ENCODE measurements around the gene STOML1. TPM values are rescaled to one million over a fixed set of nuclear protein-coding genes. Genes with fewer than 3 reads are reported as not detected.
A peak's percentile ranks its signal among the peaks of the same experiment; 100 is the strongest.

STOML1 gene
- total RNA-seq, 1 experiment from 2014 or later: 19.7 TPM

DNA sequence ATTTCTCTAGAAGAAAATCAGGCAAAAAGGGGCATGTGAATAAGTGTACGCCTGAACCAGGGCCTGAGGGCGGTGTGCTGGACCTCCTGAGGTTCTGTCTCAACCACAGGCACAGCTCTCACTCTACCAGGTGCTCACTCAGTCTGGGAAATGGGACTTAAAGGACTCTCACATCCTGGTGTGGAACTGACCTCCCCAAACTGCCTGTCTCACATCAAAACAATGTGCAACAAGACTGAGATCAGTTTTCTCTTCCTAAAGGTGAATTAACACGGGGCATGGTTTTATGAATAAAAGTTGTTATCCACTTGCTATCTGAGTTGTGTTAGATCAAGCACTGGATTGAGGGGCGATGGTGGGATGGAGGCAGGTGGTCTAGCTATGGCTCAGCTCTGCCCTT is 4.8 kb downstream of the STOML1 start:
- CTCF ChIA-PET: interaction anchor here (1.4 to 1.5 kb wide), 3 partner anchors 9 to 49 kb away, joined by 3 to 6 read pairs (median 4); no protein-coding TSS in a partner anchor
- peak overlapping the region; percentile 86 for H3K27ac Mint-ChIP-seq (ENCODE audit: unreplicated experiment)
- peaks cover 89% of the 10 kb centered on the region for H3K4me1 Mint-ChIP-seq (ENCODE audit: low read depth, unreplicated experiment)
- no peak overlapping the region for H3K4me3 Mint-ChIP-seq (ENCODE audit: low read depth, unreplicated experiment)
- TF ChIP-seq, protein P1, sequence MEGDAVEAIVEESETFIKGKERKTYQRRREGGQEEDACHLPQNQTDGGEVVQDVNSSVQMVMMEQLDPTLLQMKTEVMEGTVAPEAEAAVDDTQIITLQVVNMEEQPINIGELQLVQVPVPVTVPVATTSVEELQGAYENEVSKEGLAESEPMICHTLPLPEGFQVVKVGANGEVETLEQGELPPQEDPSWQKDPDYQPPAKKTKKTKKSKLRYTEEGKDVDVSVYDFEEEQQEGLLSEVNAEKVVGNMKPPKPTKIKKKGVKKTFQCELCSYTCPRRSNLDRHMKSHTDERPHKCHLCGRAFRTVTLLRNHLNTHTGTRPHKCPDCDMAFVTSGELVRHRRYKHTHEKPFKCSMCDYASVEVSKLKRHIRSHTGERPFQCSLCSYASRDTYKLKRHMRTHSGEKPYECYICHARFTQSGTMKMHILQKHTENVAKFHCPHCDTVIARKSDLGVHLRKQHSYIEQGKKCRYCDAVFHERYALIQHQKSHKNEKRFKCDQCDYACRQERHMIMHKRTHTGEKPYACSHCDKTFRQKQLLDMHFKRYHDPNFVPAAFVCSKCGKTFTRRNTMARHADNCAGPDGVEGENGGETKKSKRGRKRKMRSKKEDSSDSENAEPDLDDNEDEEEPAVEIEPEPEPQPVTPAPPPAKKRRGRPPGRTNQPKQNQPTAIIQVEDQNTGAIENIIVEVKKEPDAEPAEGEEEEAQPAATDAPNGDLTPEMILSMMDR (IDR thresholded peaks at IDR 0.05; ENCODE audit: unreplicated experiment): no peak
- no peaks in the 10 kb centered on the region for H3K9me3 Mint-ChIP-seq (ENCODE audit: low read depth, unreplicated experiment)
- H3K27me3 Mint-ChIP-seq (ENCODE audit: unreplicated experiment): no peaks in the 10 kb centered on the region
- BruUV-seq (replicated peaks): no TSS peak
- H3K36me3 Mint-ChIP-seq (ENCODE audit: insufficient read depth, unreplicated experiment): peaks cover 55% of the 10 kb centered on the region
- intact Hi-C loops (cut with micrococcal nuclease; ENCODE audit: unreplicated experiment): no loop called here
- DNase-seq: no peak

- Mint-ChIP-seq H3K9me3 (ENCODE audit: low read depth, unreplicated experiment) (no peaks in the 10 kb centered on the region), H3K27ac (ENCODE audit: unreplicated experiment) (peak overlapping the region; percentile 86), H3K27me3 (ENCODE audit: unreplicated experiment) (no peaks in the 10 kb centered on the region), H3K36me3 (ENCODE audit: insufficient read depth, unreplicated experiment) (peaks cover 50% of the 10 kb centered on the region), H3K4me1 (ENCODE audit: low read depth, unreplicated experiment) (peaks cover 93% of the 10 kb centered on the region), H3K4me3 (ENCODE audit: low read depth, unreplicated experiment) (no peak overlapping the region)
- CTCF ChIA-PET: interaction anchor here (1.4 to 2.0 kb wide), 2 partner anchors 10 to 14 kb away, joined by 4 to 6 read pairs; no protein-coding TSS in a partner anchor
- no peak for DNase-seq
- TF ChIP-seq, protein P1 (IDR thresholded peaks at IDR 0.05; ENCODE audit: unreplicated experiment): no peak
- intact Hi-C loops (cut with micrococcal nuclease; ENCODE audit: unreplicated experiment): no loop called here
- no TSS peak for BruUV-seq (replicated peaks)
Measured at GRCh38 chr15:73986776-73987056, 5.4 kb downstream of the STOML1 start.

DNA sequence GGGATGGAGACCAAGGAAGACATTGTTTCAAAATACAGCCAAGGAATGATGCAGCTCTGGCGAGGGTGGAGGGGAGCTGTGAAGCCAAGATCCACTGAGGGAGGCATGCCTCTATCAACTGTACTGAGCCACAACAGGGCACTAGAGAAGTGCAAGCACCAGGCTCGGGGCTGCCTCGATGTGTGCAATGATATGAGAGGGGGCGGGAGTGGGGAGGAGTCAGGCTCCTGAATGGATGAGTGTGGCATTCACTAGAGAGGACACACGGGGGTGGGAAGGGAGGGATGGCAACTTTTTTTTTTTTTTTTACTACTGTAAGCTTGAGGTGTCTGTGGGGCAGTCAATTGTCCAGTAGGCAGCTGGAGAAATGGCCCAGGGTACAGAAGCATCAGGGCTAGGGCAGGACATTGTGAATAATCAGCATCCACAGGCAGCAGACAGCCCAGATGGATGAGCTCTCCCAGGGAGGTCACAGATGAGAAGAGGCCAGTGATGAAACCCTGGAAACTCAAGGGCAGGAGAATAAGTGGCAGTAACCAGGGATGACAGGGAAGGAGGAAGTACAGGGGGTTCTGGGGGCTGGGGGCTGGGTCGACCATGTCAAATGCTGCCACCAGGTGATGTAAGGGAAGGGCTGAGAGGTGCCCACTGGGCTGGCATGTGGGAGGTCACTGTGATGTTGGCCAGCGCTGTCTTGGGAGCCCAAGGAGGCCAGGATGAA is 5.9 kb downstream of the STOML1 start:
- Mint-ChIP-seq H3K27me3 (ENCODE audit: unreplicated experiment) (no peaks in the 10 kb centered on the region), H3K4me1 (ENCODE audit: low read depth, unreplicated experiment) (peaks cover 94% of the 10 kb centered on the region)
- intact Hi-C loops (cut with micrococcal nuclease; ENCODE audit: unreplicated experiment): no loop called here

DNA sequence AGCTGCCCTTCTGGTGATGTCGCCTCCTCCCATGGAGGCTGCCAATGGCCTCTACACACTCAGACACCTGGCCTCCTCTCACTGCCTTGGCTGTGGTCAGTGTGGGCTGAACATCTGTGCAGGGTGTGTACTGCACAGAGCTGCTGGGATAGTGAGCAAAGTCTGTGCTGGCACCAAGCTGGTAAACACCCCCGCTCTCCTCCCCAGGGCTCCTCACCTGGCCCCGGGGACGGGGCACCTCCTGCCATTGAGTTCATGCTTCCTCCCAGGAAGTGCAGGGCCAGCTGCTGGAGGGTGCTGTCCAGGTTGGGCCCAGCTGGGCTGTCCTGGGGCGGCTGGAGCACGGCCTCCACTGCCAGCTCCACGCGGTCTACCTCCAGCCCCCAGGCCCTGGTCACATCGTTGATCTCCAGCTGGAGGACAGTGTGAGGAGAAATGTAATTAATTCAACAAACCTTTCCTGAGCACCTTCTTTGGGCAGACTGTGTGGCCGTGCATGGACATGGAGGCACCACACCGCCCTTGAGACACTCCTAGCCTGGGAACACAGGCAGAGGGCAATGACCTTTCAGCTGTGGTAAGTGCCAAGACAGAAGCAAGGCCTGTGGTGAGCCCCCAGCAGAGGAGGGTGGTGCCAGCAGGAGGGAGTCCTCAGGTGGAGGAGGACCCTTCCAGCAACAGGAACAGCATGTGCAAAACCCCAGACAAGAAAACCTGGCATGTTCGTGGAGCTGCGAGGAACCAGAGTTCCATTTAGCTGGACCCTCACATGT is 6.8 kb downstream of the STOML1 start:
- H3K27ac Mint-ChIP-seq (ENCODE audit: unreplicated experiment): no peak overlapping the region
- CTCF ChIA-PET: interaction anchor here (0.6 to 2.0 kb wide), 2 partner anchors 12 to 16 kb away, joined by 3 to 6 read pairs; no protein-coding TSS in a partner anchor
- no peak for DNase-seq
- H3K9me3 Mint-ChIP-seq (ENCODE audit: low read depth, unreplicated experiment): no peaks in the 10 kb centered on the region
- H3K4me1 Mint-ChIP-seq (ENCODE audit: low read depth, unreplicated experiment): peaks cover 84% of the 10 kb centered on the region
- H3K36me3 Mint-ChIP-seq (ENCODE audit: insufficient read depth, unreplicated experiment): peaks cover 37% of the 10 kb centered on the region
- BruUV-seq (replicated peaks): no TSS peak
- no peak overlapping the region for H3K4me3 Mint-ChIP-seq (ENCODE audit: low read depth, unreplicated experiment)
- intact Hi-C loops (cut with micrococcal nuclease; ENCODE audit: unreplicated experiment): no loop called here
- H3K27me3 Mint-ChIP-seq (ENCODE audit: unreplicated experiment): no peaks in the 10 kb centered on the region
- TF ChIP-seq, protein P1 (IDR thresholded peaks at IDR 0.05; ENCODE audit: unreplicated experiment): no peak

More for the DNA sequence above, 5.9 kb downstream of the STOML1 start:
- CTCF ChIA-PET: interaction anchor here (0.6 to 2.0 kb wide), 3 partner anchors 13 to 23 kb away, joined by 3 to 6 read pairs (median 4); no protein-coding TSS in a partner anchor
- H3K4me3 Mint-ChIP-seq (ENCODE audit: low read depth, unreplicated experiment): no peak overlapping the region
- DNase-seq: no peak
- TF ChIP-seq, protein P1 (IDR thresholded peaks at IDR 0.05; ENCODE audit: unreplicated experiment): no peak
- peaks cover 45% of the 10 kb centered on the region for H3K36me3 Mint-ChIP-seq (ENCODE audit: insufficient read depth, unreplicated experiment)
- peak overlapping the region; percentile 86 for H3K27ac Mint-ChIP-seq (ENCODE audit: unreplicated experiment)
- H3K9me3 Mint-ChIP-seq (ENCODE audit: low read depth, unreplicated experiment): no peaks in the 10 kb centered on the region
- no TSS peak for BruUV-seq (replicated peaks)

Measured in Calu3 (cell line).